Measurements from ENCODE around the gene YIPF5.

Gene YIPF5

GRCh38 chr5:144207875-144208444, 37.5 kb upstream of the YIPF5 start:
- no peak overlapping the region for H3K9ac ChIP-seq (ENCODE audit: low read length)
- H3K9me3 ChIP-seq (ENCODE audit: insufficient read depth, low read depth, low read length), result no peaks in the 10 kb centered on the region
- H3K14ac ChIP-seq (ENCODE audit: low read length), result no peak overlapping the region
- H3K27me3 ChIP-seq (ENCODE audit: insufficient read depth, low read length), result peaks cover 3% of the 10 kb centered on the region
- H4K8ac ChIP-seq (ENCODE audit: low read depth, low read length), result no peak overlapping the region
- no peak overlapping the region for H2BK120ac ChIP-seq (ENCODE audit: insufficient read depth, low read length, poor library complexity)
- no peak overlapping the region for H3K18ac ChIP-seq (ENCODE audit: low read length)
- no peaks in the 10 kb centered on the region for H3K36me3 ChIP-seq (ENCODE audit: control insufficient read depth in 1 of 2, insufficient read depth in 2 of 2, low read length in 2 of 2)
- no peak overlapping the region for H3K4me3 ChIP-seq (ENCODE audit: low read depth, low read length)
- H3K4me1 ChIP-seq (ENCODE audit: control insufficient read depth in 1 of 2, insufficient read depth in 2 of 2, low read length in 2 of 2), result peaks cover 0 to 5% of the 10 kb centered on the region in 2 experiments
- DNase-seq, result no peak
- no peak overlapping the region for H2AK5ac ChIP-seq (ENCODE audit: low read length)
- no peak overlapping the region for H2BK5ac ChIP-seq (ENCODE audit: low read depth, low read length, poor library complexity)
- H3K23ac ChIP-seq (ENCODE audit: low read length), result no peak overlapping the region
- no peak overlapping the region for H2BK12ac ChIP-seq (ENCODE audit: low read length)
- H4K91ac ChIP-seq (ENCODE audit: low read depth, low read length), result no peak overlapping the region
- H3K79me2 ChIP-seq (ENCODE audit: control insufficient read depth, insufficient read depth, low read length, poor library complexity), result no peaks in the 10 kb centered on the region
- H2AFZ ChIP-seq (ENCODE audit: insufficient read depth, low read length, poor library complexity), result no peak overlapping the region
- H3K79me1 ChIP-seq (ENCODE audit: low read length), result no peaks in the 10 kb centered on the region
- no peak overlapping the region for H3K4me2 ChIP-seq (ENCODE audit: low read length)
- H3K4ac ChIP-seq (ENCODE audit: low read depth, low read length), result no peak overlapping the region
- no peak overlapping the region for H4K12ac ChIP-seq (ENCODE audit: low read depth, low read length)
- no peak overlapping the region for H3K27ac ChIP-seq (ENCODE audit: low read depth, low read length)

- no peak overlapping the region for H3K4me2 ChIP-seq (ENCODE audit: low read length)
- peaks cover 3% of the 10 kb centered on the region for H3K27me3 ChIP-seq (ENCODE audit: insufficient read depth, low read length)
- H3K18ac ChIP-seq (ENCODE audit: low read length), result no peak overlapping the region
- no peak overlapping the region for H2AFZ ChIP-seq (ENCODE audit: insufficient read depth, low read length, poor library complexity)
- peaks cover 0 to 5% of the 10 kb centered on the region in 2 experiments for H3K4me1 ChIP-seq (ENCODE audit: control insufficient read depth in 1 of 2, insufficient read depth in 2 of 2, low read length in 2 of 2)
- no peak overlapping the region for H3K4ac ChIP-seq (ENCODE audit: low read depth, low read length)
- H2BK12ac ChIP-seq (ENCODE audit: low read length), result no peak overlapping the region
- no peak overlapping the region for H2BK120ac ChIP-seq (ENCODE audit: insufficient read depth, low read length, poor library complexity)
- no peak overlapping the region for H3K9ac ChIP-seq (ENCODE audit: low read length)
- no peak overlapping the region for H3K4me3 ChIP-seq (ENCODE audit: low read depth, low read length)
- H3K36me3 ChIP-seq (ENCODE audit: control insufficient read depth in 1 of 2, insufficient read depth in 2 of 2, low read length in 2 of 2), result no peaks in the 10 kb centered on the region
- H4K12ac ChIP-seq (ENCODE audit: low read depth, low read length), result no peak overlapping the region
- no peaks in the 10 kb centered on the region for H3K79me2 ChIP-seq (ENCODE audit: control insufficient read depth, insufficient read depth, low read length, poor library complexity)
- H3K23ac ChIP-seq (ENCODE audit: low read length), result no peak overlapping the region
- no peak overlapping the region for H3K14ac ChIP-seq (ENCODE audit: low read length)
- H3K79me1 ChIP-seq (ENCODE audit: low read length), result no peaks in the 10 kb centered on the region
- no peak overlapping the region for H2BK5ac ChIP-seq (ENCODE audit: low read depth, low read length, poor library complexity)
- no peak overlapping the region for H4K8ac ChIP-seq (ENCODE audit: low read depth, low read length)
- no peak overlapping the region for H4K91ac ChIP-seq (ENCODE audit: low read depth, low read length)
- no peak overlapping the region for H2AK5ac ChIP-seq (ENCODE audit: low read length)
- no peaks in the 10 kb centered on the region for H3K9me3 ChIP-seq (ENCODE audit: insufficient read depth, low read depth, low read length)
- no peak for DNase-seq
- no CpG with 5 or more reads among the region's 2 CpGs for WGBS (ENCODE audit: extremely low coverage, insufficient coverage, insufficient read length)
- no peak overlapping the region for H3K27ac ChIP-seq (ENCODE audit: low read depth, low read length)
Observed at GRCh38 chr5:144206141-144206540, 35.7 kb upstream of the YIPF5 start.

- H4K12ac ChIP-seq (ENCODE audit: low read depth, low read length), result no peak overlapping the region
- H3K4ac ChIP-seq (ENCODE audit: low read depth, low read length), result no peak overlapping the region
- DNase-seq, result no peak
- H3K27ac ChIP-seq (ENCODE audit: low read depth, low read length), result no peak overlapping the region
- H2AFZ ChIP-seq (ENCODE audit: insufficient read depth, low read length, poor library complexity), result no peak overlapping the region
- no peak overlapping the region for H3K9ac ChIP-seq (ENCODE audit: low read length)
- peak overlapping the region; percentile 54 for H3K4me2 ChIP-seq (ENCODE audit: low read length)
- no peaks in the 10 kb centered on the region for H3K79me2 ChIP-seq (ENCODE audit: control insufficient read depth, insufficient read depth, low read length, poor library complexity)
- peaks cover 3% of the 10 kb centered on the region for H3K27me3 ChIP-seq (ENCODE audit: insufficient read depth, low read length)
- H3K79me1 ChIP-seq (ENCODE audit: low read length), result no peaks in the 10 kb centered on the region
- H3K9me3 ChIP-seq (ENCODE audit: insufficient read depth, low read depth, low read length), result no peaks in the 10 kb centered on the region
- no peak overlapping the region for H3K18ac ChIP-seq (ENCODE audit: low read length)
- H2BK120ac ChIP-seq (ENCODE audit: insufficient read depth, low read length, poor library complexity), result no peak overlapping the region
- no peak overlapping the region for H4K91ac ChIP-seq (ENCODE audit: low read depth, low read length)
- peak overlapping the region; percentile 35 for H4K8ac ChIP-seq (ENCODE audit: low read depth, low read length)
- no peak overlapping the region for H2BK12ac ChIP-seq (ENCODE audit: low read length)
- no peak overlapping the region for H3K23ac ChIP-seq (ENCODE audit: low read length)
- WGBS (ENCODE audit: extremely low coverage, insufficient coverage, insufficient read length), result no CpG with 5 or more reads among the region's 31 CpGs
- H2BK5ac ChIP-seq (ENCODE audit: low read depth, low read length, poor library complexity), result no peak overlapping the region
- H3K14ac ChIP-seq (ENCODE audit: low read length), result no peak overlapping the region
- no peak overlapping the region for H3K4me3 ChIP-seq (ENCODE audit: low read depth, low read length)
- H3K4me1 ChIP-seq (ENCODE audit: control insufficient read depth in 1 of 2, insufficient read depth in 2 of 2, low read length in 2 of 2), result peaks cover 0 to 5% of the 10 kb centered on the region in 2 experiments
- H3K36me3 ChIP-seq (ENCODE audit: control insufficient read depth in 1 of 2, insufficient read depth in 2 of 2, low read length in 2 of 2), result no peaks in the 10 kb centered on the region
- H2AK5ac ChIP-seq (ENCODE audit: low read length), result no peak overlapping the region
Observed at GRCh38 chr5:144205141-144205551, 34.7 kb upstream of the YIPF5 start.

- H3K79me1 ChIP-seq (ENCODE audit: low read length), result no peaks in the 10 kb centered on the region
- no peak overlapping the region for H2AK5ac ChIP-seq (ENCODE audit: low read length)
- H3K4ac ChIP-seq (ENCODE audit: low read depth, low read length), result no peak overlapping the region
- H3K4me2 ChIP-seq (ENCODE audit: low read length), result no peak overlapping the region
- no peaks in the 10 kb centered on the region for H3K9me3 ChIP-seq (ENCODE audit: insufficient read depth, low read depth, low read length)
- peaks cover 0 to 5% of the 10 kb centered on the region in 2 experiments for H3K4me1 ChIP-seq (ENCODE audit: control insufficient read depth in 1 of 2, insufficient read depth in 2 of 2, low read length in 2 of 2)
- H3K18ac ChIP-seq (ENCODE audit: low read length), result no peak overlapping the region
- H2BK12ac ChIP-seq (ENCODE audit: low read length), result no peak overlapping the region
- H2BK120ac ChIP-seq (ENCODE audit: insufficient read depth, low read length, poor library complexity), result no peak overlapping the region
- WGBS (ENCODE audit: extremely low coverage, insufficient coverage, insufficient read length), result no CpG with 5 or more reads among the region's 10 CpGs
- no peak overlapping the region for H3K23ac ChIP-seq (ENCODE audit: low read length)
- no peak overlapping the region for H4K8ac ChIP-seq (ENCODE audit: low read depth, low read length)
- no peak overlapping the region for H4K91ac ChIP-seq (ENCODE audit: low read depth, low read length)
- no peak overlapping the region for H2BK5ac ChIP-seq (ENCODE audit: low read depth, low read length, poor library complexity)
- no peak overlapping the region for H2AFZ ChIP-seq (ENCODE audit: insufficient read depth, low read length, poor library complexity)
- H3K36me3 ChIP-seq (ENCODE audit: control insufficient read depth in 1 of 2, insufficient read depth in 2 of 2, low read length in 2 of 2), result no peaks in the 10 kb centered on the region
- H4K12ac ChIP-seq (ENCODE audit: low read depth, low read length), result no peak overlapping the region
- no peaks in the 10 kb centered on the region for H3K79me2 ChIP-seq (ENCODE audit: control insufficient read depth, insufficient read depth, low read length, poor library complexity)
- peaks cover 3% of the 10 kb centered on the region for H3K27me3 ChIP-seq (ENCODE audit: insufficient read depth, low read length)
- no peak overlapping the region for H3K27ac ChIP-seq (ENCODE audit: low read depth, low read length)
- no peak overlapping the region for H3K9ac ChIP-seq (ENCODE audit: low read length)
- DNase-seq, result peak; percentile 22 to 79
- no peak overlapping the region for H3K4me3 ChIP-seq (ENCODE audit: low read depth, low read length)
- no peak overlapping the region for H3K14ac ChIP-seq (ENCODE audit: low read length)
Observed at GRCh38 chr5:144203750-144204596, 33.5 kb upstream of the YIPF5 start.

Data from trophoblast cell (in vitro differentiated cells and primary cell).